Glutamatergic neuron (in vitro differentiated cells): ENCODE results near the gene FBLIM1. TPM values are rescaled to one million over a fixed set of nuclear protein-coding genes. Genes with fewer than 3 reads are reported as not detected.

ENCODE experiments used
- DNase-seq: peaks from one replicate; pipeline ENCODE4 v3.0.0; 2022
- H3K27ac Mint-ChIP-seq: one replicate; pipeline ENCODE4 v1.8.0; 2020; ENCODE audit warnings: mild to moderate bottlenecking, mixed read lengths, inconsistent platforms; ENCODE audit not compliant: unreplicated experiment
- H3K27me3 Mint-ChIP-seq: one replicate; pipeline ENCODE4 v1.8.0; 2020; ENCODE audit warnings: mild to moderate bottlenecking, moderate library complexity, mixed read lengths, inconsistent platforms; ENCODE audit not compliant: unreplicated experiment
- H3K36me3 Mint-ChIP-seq: one replicate; pipeline ENCODE4 v1.8.0; 2020; ENCODE audit warnings: mild to moderate bottlenecking, mixed read lengths, inconsistent platforms; ENCODE audit not compliant: unreplicated experiment
- H3K4me1 Mint-ChIP-seq: one replicate; pipeline ENCODE4 v1.8.0; 2020; ENCODE audit warnings: mild to moderate bottlenecking, low read depth, mixed read lengths, inconsistent platforms; ENCODE audit not compliant: unreplicated experiment
- H3K4me3 Mint-ChIP-seq: one replicate; pipeline ENCODE4 v1.8.0; 2020; ENCODE audit warnings: mild to moderate bottlenecking, mixed read lengths, inconsistent platforms; ENCODE audit not compliant: unreplicated experiment
- H3K9me3 Mint-ChIP-seq: one replicate; pipeline ENCODE4 v1.8.0; 2020; ENCODE audit warnings: mild to moderate bottlenecking, moderate library complexity, mixed read lengths, inconsistent platforms; ENCODE audit not compliant: unreplicated experiment
- CTCF ChIP-seq: fragments of 200-600 bp; sonication (generic); IDR thresholded peaks from one replicate; pipeline ENCODE4 v1.5.0; 2021; ENCODE audit not compliant: partially characterized antibody, unreplicated experiment
- total RNA-seq: library from RNA; stranded (reverse); fragmentation: NEBNext Ultra II Directional; extraction: Animal tissue kit (Norgen Biotek cat#: 25700); gene quantifications from one replicate; pipeline ENCODE4 v1.2.1, GENCODE V29; 2021; ENCODE audit not compliant: unreplicated experiment

FBLIM1 gene
- total RNA-seq, 1 donor from 2014 or later, result 29.9 TPM

DNA sequence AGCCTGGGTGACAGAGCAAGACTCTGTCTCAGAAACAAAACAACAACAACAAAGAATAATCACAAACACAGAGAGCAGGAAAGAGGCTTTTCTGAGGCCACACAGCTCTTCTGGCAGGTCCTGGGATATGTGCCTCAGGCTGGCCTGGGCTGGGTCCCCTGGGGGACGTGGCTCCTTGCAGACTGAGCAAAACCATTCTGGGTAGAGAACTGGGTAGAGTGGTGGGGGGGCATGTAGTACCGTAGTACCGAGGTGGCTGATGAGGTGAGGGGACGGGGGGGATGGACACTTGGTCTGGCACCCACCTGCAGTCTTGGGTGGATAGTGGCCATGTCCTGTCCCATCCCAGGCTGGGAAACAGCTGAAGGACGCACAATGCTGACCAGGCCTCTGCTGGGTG, 10.3 kb upstream of the FBLIM1 start:
- Mint-ChIP-seq H3K4me3 (no peak overlapping the region), H3K27ac (no peak overlapping the region), H3K27me3 (peaks cover 8% of the 10 kb centered on the region), H3K36me3 (no peaks in the 10 kb centered on the region), H3K4me1 (peaks cover 7% of the 10 kb centered on the region), H3K9me3 (peaks cover 7% of the 10 kb centered on the region)
- DNase-seq, result peak; percentile 59
- no peak for TF ChIP-seq CTCF

DNA sequence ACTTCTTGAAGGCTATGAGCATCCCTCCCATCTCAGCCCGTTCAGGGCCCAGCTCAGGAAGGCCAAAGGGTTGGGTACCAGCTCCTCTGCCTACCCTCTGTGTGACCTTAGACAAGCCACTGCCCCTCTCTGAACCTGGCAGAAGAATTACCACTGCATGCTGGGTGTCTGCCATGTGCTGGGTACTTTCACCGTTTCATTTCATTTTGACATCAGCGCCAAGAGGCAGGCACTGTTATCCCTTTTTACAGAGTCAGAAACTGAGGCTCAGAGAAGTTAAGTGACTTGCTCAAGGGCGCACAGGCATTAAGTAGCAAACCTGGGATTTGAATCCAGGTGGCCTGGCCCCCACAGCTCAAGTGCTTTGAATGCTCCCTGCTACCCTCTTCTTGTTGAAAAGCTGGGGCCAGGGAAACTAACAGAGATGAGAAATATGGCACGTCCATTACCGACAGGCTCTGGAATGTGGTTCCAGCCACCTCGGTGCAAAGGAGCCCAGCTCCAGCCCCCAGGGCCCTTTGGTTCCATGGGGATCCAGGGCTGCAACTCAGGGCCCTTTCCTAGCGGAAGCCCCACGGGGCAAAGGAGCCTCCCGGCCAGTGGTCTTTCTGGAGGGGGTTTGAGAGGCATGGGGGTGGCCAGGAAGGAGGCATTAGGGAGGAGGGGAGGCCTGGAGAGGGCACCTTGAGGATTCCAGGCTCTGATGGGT, 9.8 kb upstream of the FBLIM1 start:
- no peak for DNase-seq
- H3K9me3 Mint-ChIP-seq, result peaks cover 7% of the 10 kb centered on the region
- TF ChIP-seq CTCF, result no peak
- H3K27ac Mint-ChIP-seq, result no peak overlapping the region
- H3K36me3 Mint-ChIP-seq, result no peaks in the 10 kb centered on the region
- H3K4me1 Mint-ChIP-seq, result peaks cover 7% of the 10 kb centered on the region
- H3K4me3 Mint-ChIP-seq, result no peak overlapping the region
- H3K27me3 Mint-ChIP-seq, result peaks cover 9% of the 10 kb centered on the region

DNA sequence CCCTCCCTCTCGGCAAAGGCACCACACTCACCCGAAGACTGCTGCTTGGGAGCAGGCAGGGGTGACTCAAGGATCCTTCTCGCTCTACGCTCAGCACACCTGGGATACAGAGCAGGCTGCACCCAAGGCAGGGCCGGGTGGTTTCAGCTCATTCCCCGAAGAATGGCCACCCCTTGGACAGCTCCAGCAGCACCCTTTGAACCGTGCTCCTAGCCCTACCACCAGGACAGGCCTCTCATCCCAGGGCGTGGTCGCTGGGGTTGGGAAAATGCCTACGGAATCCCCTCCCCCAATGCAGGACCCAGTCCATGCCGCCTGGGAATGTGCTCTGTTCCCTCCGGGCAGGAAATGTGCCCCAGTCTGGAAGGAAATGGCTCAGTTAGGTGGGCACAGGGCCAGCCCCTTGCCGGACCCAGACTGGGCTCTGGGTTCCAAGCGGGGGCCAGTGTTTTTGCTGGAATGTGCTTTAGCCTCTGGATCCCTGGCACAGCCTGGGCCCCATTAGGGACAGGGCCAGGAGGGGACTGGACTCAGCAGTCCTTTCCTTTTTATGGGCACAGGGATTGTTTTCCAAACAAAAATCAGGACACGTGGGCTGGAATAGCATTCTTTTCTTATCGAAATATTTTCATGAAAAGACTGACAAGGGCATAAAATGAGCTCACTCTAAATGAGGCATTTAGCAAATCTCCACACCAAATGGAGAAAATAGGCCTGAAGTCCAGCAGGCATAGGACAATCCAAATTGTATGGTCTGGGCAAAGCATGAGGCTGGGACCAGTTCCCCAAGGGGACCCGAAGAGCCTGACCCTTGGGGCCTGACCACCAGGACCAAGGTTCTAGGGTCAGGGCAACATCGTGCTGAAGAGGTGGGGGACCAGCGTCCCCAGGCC, 8.9 kb upstream of the FBLIM1 start:
- peaks cover 5% of the 10 kb centered on the region for H3K4me1 Mint-ChIP-seq
- no peak for DNase-seq
- H3K9me3 Mint-ChIP-seq, result peaks cover 4% of the 10 kb centered on the region
- H3K36me3 Mint-ChIP-seq, result no peaks in the 10 kb centered on the region
- no peak for TF ChIP-seq CTCF
- peaks cover 7% of the 10 kb centered on the region for H3K27me3 Mint-ChIP-seq
- no peak overlapping the region for H3K4me3 Mint-ChIP-seq
- H3K27ac Mint-ChIP-seq, result no peak overlapping the region

DNA sequence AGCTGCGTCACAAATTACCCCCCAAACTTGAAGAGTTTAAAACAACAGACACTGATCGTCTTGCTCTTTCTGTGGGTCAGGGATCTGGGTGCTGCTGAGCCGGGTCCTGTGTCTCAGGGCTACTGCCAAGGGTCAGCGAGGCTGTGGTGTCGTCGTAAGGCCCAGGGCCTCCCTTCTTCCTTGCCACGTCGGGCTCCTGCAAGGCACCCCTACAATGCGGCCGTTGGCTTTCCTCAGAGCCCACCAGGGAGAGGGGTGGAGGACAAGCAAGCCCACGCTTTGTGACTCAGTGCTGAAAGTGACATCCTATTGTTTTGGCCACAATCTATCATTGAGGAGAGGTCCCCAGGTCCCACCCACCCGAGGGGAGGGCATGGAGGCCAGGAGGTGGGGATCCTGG, 7.7 kb upstream of the FBLIM1 start:
- DNase-seq, result no peak
- Mint-ChIP-seq H3K36me3 (no peaks in the 10 kb centered on the region), H3K9me3 (peaks cover 2% of the 10 kb centered on the region), H3K4me1 (peaks cover 5% of the 10 kb centered on the region), H3K27me3 (peaks cover 5% of the 10 kb centered on the region), H3K27ac (no peak overlapping the region), H3K4me3 (no peak overlapping the region)
- no peak for TF ChIP-seq CTCF

GRCh38 chr1:15751717-15752116, 6.9 kb upstream of the FBLIM1 start:
- no peak for DNase-seq
- Mint-ChIP-seq H3K27me3 (peaks cover 5% of the 10 kb centered on the region), H3K9me3 (no peaks in the 10 kb centered on the region), H3K27ac (no peak overlapping the region), H3K4me3 (no peak overlapping the region), H3K4me1 (peaks cover 7% of the 10 kb centered on the region), H3K36me3 (no peaks in the 10 kb centered on the region)
- TF ChIP-seq CTCF, result no peak
